SIG-M5 treated with dmso at 0.1 percent for 504 hours (cell line): ENCODE results near the gene KIF26B.

Source experiments
- DNase-seq: peaks from one replicate; lab custom pipeline; 2025; ENCODE audit not compliant: unreplicated experiment; lab: John Stamatoyannopoulos, UW

The KIF26B gene

DNA sequence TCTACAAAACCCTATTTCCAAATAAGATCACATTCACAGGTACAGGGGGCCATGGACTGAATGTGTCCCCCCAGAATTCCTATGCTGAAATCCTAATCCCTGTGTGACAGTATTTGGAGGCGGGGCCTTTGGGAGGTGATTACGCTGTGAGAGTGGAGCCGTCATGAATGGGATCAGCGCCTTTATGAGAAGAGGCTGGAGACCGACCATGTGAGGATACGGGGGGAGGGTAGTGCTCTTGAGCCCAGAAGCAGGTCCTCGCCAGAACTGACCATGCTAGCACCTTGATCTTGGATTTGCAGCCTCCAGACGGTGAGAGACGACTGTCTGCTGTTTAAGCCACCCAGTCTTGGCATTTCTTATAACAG, 23.8 kb upstream of the KIF26B start:
- no peak for DNase-seq

- DNase-seq, result no peak
These were observed 22.0 kb upstream of the KIF26B start for GRCh38 chr1:245132771-245133170.

GRCh38 chr1:245133995-245134715, 20.6 kb upstream of the KIF26B start:
- no peak for DNase-seq

- no peak for DNase-seq
These were observed 12.5 kb upstream of the KIF26B start for GRCh38 chr1:245142171-245142798.

DNA sequence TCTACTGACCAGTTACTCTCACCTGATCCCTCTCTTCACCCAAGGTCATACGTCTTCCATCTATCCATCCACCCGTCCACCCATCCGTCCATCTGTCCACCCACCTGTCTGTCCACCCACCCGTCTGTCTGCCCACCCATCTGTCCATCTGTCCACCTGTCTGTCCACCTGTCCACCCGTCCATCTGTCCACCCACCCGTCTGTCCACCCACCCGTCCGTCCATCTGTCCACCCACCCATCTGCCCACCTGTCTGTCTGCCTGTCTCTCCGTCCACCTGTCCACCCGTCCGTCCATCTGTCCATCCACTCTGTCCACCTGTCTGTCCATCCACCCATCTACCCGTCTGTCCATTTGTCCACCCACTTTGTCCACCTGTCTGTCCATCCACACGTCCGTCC, 11.8 kb upstream of the KIF26B start:
- no peak for DNase-seq

GRCh38 chr1:245143849-245144248, 10.9 kb upstream of the KIF26B start:
- no peak for DNase-seq

- DNase-seq, result no peak
These were observed 6.7 kb upstream of the KIF26B start for GRCh38 chr1:245148069-245148468.

GRCh38 chr1:245148861-245149260, 5.9 kb upstream of the KIF26B start:
- no peak for DNase-seq

DNA sequence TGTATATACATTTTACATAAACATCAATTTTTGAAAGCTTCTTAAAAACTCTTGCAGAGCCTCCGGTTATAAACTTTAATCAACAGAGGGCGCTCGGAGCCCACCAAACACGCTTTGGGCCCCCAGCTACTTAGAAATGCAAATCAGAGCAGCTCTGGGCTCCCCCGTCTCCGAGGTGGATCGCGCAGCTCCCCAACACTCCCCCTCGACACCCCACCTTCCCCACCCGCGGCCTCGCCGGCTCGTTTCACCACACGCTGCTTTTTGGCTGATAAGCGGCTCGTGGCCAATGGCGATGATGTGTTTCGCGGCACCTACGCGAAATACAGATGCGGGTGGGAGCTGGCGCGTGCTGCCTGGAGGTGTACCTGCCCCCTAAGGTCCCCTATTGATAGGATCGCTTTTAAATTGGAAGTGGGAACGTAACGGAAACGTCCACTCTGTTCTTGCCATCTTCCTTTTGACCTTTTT, 1.7 kb upstream of the KIF26B start:
- DNase-seq, result peak; percentile 83

- peak; percentile 47 for DNase-seq
These were observed 995 bp upstream of the KIF26B start for GRCh38 chr1:245153552-245154428.

DNA sequence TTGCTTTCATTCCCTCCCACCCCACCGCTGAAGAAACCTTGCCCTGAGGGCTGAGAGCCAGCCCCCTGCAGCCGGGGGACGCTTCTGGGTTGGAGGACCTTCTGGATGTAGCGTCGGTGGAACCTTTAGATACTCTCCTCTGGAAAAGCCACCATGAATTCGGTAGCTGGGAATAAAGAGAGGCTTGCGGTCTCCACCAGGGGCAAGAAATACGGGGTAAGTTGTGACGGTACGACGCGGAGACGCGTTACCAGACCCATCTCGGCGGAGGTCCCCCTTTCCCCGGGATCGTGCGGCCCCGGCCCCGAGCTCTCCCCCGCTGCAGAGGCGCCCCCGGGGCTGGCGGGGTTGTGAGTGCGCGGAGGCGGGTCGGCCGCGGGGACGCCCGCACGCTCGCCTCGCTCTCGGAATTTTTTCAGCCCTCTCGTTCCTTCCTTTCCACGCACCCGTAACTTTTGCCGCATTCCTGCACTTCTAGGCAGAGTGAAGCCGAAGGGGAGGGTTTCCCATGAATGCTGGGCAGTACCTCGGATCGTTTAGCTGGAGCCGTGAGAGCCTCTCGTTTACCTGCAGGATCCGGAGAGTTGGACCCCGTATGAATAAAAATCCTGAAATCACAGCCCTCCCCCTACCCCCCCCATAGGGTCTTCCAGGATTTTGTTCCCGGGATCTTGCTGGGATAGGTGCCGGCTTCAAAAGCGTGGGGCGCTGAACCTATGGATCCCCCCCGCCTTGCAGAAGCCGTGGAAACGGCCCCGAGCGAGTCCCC, 671 bp downstream of the KIF26B start:
- peak; percentile 51 for DNase-seq

DNA sequence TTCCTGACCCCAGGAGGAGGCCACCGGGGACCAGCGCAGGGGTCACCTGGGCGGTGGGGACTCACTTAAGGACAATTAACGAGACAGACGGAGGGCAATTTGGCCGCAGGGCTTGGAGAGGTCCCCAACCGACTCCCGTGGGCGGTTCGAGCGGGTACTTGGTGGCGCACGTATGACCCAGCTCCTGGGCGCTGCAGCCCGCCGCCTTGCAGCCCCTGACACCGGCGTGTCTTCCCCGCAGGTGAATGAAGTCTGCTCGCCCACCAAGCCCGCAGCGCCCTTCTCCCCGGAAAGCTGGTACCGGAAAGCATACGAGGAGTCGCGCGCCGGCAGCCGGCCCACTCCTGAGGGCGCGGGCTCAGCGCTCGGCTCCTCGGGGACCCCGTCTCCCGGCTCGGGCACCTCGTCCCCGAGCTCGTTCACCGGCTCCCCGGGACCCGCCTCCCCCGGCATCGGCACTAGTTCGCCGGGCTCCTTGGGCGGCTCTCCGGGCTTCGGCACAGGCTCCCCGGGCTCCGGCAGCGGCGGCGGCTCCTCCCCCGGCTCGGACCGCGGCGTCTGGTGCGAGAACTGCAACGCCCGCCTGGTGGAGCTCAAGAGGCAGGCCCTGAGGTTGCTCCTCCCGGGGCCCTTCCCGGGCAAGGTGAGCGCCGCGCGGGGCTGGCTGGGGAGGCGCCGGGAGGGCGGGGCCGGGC, 1.4 kb downstream of the KIF26B start:
- DNase-seq, result peak; percentile 86

DNA sequence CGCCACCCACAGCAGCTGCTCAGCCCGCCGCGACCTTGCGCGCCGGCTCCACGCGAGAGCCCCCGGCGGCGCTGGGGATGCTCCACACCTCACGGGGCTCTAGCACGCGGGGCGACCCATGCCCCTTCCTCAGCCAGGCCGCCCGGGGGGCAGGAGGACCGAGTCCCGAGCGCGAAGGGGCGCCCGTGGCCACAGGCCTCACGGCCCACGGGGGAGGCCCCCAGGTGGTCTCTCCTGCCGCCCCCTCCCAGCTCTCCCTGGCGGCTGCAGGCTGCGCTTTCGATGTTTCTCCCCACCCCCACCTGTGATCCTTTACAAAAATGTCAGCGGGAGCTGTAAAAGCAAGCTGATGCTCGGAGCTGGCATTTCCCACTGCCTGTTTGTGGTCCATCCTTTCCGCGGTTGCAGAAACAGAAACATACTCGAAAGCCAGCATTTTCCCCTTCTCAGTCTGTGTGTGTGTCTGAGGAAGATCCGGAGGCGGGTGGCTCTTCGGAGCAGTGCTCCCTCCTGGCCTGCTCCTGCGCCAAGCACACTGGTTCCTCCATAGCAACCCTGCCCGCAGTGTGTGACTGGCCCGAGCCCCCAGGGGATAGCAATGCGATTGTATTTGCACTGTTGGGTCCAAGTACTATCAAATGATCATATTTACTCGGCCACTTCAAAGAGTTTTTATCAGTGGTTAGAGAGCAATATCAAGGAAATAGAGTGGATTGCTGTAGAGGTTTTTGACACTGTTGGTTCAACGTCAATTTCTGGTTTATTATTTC, 2.1 kb downstream of the KIF26B start:
- no peak for DNase-seq

GRCh38 chr1:245158913-245159312, 4.1 kb downstream of the KIF26B start:
- DNase-seq, result no peak

GRCh38 chr1:245160288-245160687, 5.5 kb downstream of the KIF26B start:
- no peak for DNase-seq

DNA sequence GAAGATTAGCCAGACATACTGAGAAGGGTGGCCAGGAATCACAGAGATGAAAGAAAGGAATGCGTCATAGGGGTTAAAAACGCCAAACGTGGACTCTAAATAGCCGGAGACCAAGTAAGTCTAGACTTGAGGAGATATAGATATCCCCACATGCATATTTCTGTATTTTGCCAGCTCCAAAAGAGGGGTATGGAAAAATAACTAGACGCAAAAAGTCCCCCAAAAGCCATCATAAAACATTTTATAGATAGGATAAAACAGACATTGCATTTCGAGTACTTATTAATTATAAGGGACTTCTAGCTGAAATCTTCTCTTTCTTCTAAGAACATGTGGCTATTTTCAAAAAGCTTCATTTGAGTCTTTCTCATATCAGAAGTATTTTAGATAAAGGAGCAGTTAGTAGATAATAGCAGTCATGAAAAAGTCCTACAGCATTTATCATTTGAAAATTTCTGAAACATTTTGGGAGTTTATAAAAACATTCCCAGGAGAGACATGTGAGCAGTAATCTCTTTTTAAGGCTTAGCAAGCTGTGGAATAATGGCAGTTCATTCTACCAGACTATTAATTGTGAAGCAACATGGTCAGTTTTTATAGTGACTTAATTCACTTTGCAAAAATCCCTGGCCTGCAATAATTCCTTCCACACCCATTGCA, 6.1 kb downstream of the KIF26B start:
- DNase-seq, result no peak

- DNase-seq, result no peak
These were observed 7.1 kb downstream of the KIF26B start for GRCh38 chr1:245161866-245162265.

- no peak for DNase-seq
These were observed 11.7 kb downstream of the KIF26B start for GRCh38 chr1:245166471-245166885.

DNA sequence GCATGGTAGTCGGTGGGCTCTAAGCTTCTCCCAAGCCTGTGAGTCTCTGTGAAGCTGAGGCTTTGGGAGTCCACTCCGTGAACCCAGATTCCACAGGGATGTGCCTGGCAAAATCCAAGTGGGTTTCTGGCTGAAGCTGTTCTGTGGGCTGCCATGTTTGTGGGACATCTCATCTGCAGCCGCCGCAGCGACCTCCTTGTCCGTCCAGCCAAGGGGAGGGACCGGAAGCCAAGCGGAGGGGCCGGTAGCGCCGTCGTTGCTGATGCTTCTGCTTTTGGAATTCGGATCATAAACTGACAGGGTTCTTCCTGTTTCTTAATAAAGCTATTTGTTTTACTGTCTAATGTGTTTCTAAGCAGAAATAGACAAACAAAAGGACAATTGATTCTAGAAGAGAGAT, 13.3 kb downstream of the KIF26B start:
- no peak for DNase-seq
